ENCODE results near the gene EMID1.
"Not testable (repeated sequence)": the region's sequence is repeated elsewhere in the genome, so short reads cannot be mapped to it uniquely, and the experiment has no call there.

Gene EMID1

DNA sequence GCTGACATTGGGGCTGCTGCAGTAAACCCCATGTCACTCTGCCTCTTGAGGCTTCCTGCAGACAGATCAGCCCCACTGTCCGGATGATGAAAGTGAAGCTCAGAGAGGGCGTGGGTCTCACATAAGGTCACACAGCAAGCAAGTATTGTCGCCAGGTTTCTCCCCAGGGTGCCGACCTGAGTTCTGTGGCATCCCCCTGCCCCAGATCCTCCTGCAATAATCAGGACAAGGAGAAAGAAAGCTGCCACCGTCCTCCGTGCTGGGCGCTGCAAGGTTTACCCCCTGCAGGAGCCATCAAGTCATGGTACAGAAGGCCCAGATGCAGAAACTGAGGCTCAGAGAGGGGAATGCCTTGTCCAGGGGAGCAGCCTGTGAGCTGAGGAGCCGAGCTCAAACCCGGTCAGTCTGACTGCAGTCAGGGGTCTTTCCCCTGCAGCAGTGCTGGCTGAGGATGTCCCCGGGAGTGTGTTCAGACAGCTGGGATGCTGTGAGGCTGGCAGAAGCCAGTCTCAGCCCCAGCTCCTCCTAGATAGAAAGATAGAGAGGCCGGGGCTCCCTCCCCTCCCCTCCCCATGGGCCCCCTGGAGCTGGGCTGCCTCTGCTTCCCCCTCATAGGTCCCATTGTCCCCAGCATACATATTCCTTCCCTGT lies 13.2 kb downstream of the EMID1 start:
- H3K27me3 ChIP-seq (ENCODE audit: control insufficient read depth, insufficient read depth, low read length): no peaks in the 10 kb centered on the region
- H3K4me3 ChIP-seq (ENCODE audit: low read length): no peak overlapping the region
- H3K36me3 ChIP-seq (ENCODE audit: control insufficient read depth, insufficient read depth, low read length): no peaks in the 10 kb centered on the region
- no peaks in the 10 kb centered on the region for H3K9me3 ChIP-seq (ENCODE audit: control insufficient read depth, insufficient read depth, low read length)
- no peak overlapping the region for H3K27ac ChIP-seq (ENCODE audit: low read length)
- no CpG with 5 or more reads among the region's 11 CpGs for WGBS (ENCODE audit: insufficient coverage, insufficient read length)
- H3K4me1 ChIP-seq (ENCODE audit: control insufficient read depth, insufficient read depth, low read length): peaks cover 4% of the 10 kb centered on the region
- no peak for DNase-seq (ENCODE audit: low read depth, low spot score)

GRCh38 chr22:29219409-29219782 lies 13.7 kb downstream of the EMID1 start:
- no CpG with 5 or more reads among the region's 2 CpGs for WGBS (ENCODE audit: insufficient coverage, insufficient read length)
- H3K4me3 ChIP-seq (ENCODE audit: low read length); H3K27ac ChIP-seq (ENCODE audit: low read length); H3K36me3 ChIP-seq (ENCODE audit: control insufficient read depth, insufficient read depth, low read length); DNase-seq (ENCODE audit: low read depth, low spot score); H3K4me1 ChIP-seq (ENCODE audit: control insufficient read depth, insufficient read depth, low read length); H3K27me3 ChIP-seq (ENCODE audit: control insufficient read depth, insufficient read depth, low read length); H3K9me3 ChIP-seq (ENCODE audit: control insufficient read depth, insufficient read depth, low read length): not testable (repeated sequence)

DNA sequence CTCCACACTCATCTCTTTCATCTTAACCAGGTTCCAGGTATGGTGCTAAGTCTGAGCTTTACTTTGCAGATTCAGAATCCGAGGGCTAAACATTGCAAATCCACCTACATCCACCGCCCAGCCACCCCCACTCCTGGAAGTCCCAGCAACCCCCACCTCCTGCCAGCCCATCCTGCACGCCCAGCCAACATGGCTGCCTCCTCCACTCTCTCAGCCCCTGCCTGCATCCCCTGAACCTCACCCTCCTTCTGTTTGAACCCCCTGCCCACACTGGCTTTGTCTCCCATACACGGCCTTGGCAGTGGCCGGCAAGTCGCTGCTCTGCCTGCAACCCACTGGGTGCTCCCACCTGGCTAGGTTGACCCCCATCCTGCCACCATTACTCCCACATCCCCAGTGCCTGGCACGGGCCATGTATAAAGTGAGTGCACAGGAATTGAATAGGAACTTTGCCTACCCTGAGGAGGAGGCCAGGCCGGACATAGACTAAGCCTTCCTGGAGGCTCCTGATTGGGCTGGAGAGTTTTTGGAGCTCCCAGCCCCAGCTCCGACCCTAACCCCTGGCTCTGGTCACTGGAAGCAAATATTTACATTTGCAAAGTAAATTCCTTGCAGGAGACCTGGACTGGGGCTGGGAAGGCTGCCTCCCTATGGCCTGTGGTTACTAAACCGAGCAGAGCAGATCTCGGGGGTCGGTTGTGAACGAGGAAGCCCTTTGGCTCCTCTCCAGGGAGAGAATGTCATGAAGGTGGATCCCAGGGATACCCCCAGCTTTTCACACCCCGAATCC lies 14.4 kb downstream of the EMID1 start:
- no peak overlapping the region for H3K27ac ChIP-seq (ENCODE audit: low read length)

GRCh38 chr22:29224121-29224858 lies 18.6 kb downstream of the EMID1 start:
- H3K4me3 ChIP-seq (ENCODE audit: low read length): no peak overlapping the region
- no peaks in the 10 kb centered on the region for H3K27me3 ChIP-seq (ENCODE audit: control insufficient read depth, insufficient read depth, low read length)
- H3K36me3 ChIP-seq (ENCODE audit: control insufficient read depth, insufficient read depth, low read length): no peaks in the 10 kb centered on the region
- H3K4me1 ChIP-seq (ENCODE audit: control insufficient read depth, insufficient read depth, low read length): peaks cover 2% of the 10 kb centered on the region
- no peak for DNase-seq (ENCODE audit: low read depth, low spot score)
- H3K9me3 ChIP-seq (ENCODE audit: control insufficient read depth, insufficient read depth, low read length): no peaks in the 10 kb centered on the region
- H3K27ac ChIP-seq (ENCODE audit: low read length): no peak overlapping the region
- WGBS (ENCODE audit: insufficient coverage, insufficient read length): no CpG with 5 or more reads among the region's 19 CpGs

More for the DNA sequence above, 14.4 kb downstream of the EMID1 start:
- Histone ChIP-seq H3K36me3 (ENCODE audit: control insufficient read depth, insufficient read depth, low read length) (no peaks in the 10 kb centered on the region), H3K27me3 (ENCODE audit: control insufficient read depth, insufficient read depth, low read length) (no peaks in the 10 kb centered on the region), H3K4me3 (ENCODE audit: low read length) (no peak overlapping the region), H3K9me3 (ENCODE audit: control insufficient read depth, insufficient read depth, low read length) (no peaks in the 10 kb centered on the region), H3K4me1 (ENCODE audit: control insufficient read depth, insufficient read depth, low read length) (peaks cover 2% of the 10 kb centered on the region)
- DNase-seq (ENCODE audit: low read depth, low spot score): no peak
- no CpG with 5 or more reads among the region's 14 CpGs for WGBS (ENCODE audit: insufficient coverage, insufficient read length)

GRCh38 chr22:29224859-29225410 lies 19.2 kb downstream of the EMID1 start:
- no peaks in the 10 kb centered on the region for H3K9me3 ChIP-seq (ENCODE audit: control insufficient read depth, insufficient read depth, low read length)
- no peaks in the 10 kb centered on the region for H3K36me3 ChIP-seq (ENCODE audit: control insufficient read depth, insufficient read depth, low read length)
- peaks cover 1% of the 10 kb centered on the region for H3K4me1 ChIP-seq (ENCODE audit: control insufficient read depth, insufficient read depth, low read length)
- H3K27me3 ChIP-seq (ENCODE audit: control insufficient read depth, insufficient read depth, low read length): no peaks in the 10 kb centered on the region
- DNase-seq (ENCODE audit: low read depth, low spot score): no peak
- no peak overlapping the region; the same call in 1 of the 2 replicates for H3K4me3 ChIP-seq (ENCODE audit: low read length)
- no peak overlapping the region for H3K27ac ChIP-seq (ENCODE audit: low read length)
- WGBS (ENCODE audit: insufficient coverage, insufficient read length): no CpG with 5 or more reads among the region's 7 CpGs

DNA sequence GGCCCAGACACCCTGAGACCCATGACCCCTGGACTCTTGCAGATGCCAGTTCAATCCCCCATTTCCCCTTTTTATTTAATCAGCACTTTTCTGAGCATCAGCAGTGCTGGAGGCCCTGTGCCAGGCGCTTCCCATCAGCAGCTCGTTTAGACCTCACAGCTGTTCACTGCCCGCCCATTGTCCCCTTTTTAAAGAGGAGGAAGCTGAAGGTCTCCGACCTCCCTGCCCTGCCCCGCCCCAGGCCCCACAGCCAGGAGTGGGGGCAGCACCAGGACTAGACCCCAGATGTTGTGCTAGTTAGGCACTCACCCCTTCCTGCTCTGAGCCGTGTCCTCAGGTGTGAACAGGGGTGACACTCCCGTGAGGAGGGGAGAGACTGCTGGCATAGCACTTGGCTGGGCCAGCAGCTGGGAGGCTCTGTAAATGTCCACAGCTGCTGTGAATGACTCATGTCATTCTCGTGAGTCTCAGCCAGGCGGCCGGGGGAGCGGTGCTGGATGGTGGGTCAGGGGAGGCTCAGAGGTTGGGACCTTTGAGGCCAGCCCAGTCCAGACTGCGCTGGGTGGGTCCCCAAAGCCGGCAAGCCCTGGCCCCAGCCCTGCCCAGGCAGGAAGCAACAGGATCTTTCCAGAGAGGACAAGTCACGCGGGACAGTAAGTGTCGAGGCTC lies 19.9 kb downstream of the EMID1 start:
- no peaks in the 10 kb centered on the region for H3K9me3 ChIP-seq (ENCODE audit: control insufficient read depth, insufficient read depth, low read length)
- no peak for DNase-seq (ENCODE audit: low read depth, low spot score)
- no peaks in the 10 kb centered on the region for H3K36me3 ChIP-seq (ENCODE audit: control insufficient read depth, insufficient read depth, low read length)
- no CpG with 5 or more reads among the region's 16 CpGs for WGBS (ENCODE audit: insufficient coverage, insufficient read length)
- no peaks in the 10 kb centered on the region for H3K27me3 ChIP-seq (ENCODE audit: control insufficient read depth, insufficient read depth, low read length)
- no peak overlapping the region for H3K4me3 ChIP-seq (ENCODE audit: low read length)
- H3K4me1 ChIP-seq (ENCODE audit: control insufficient read depth, insufficient read depth, low read length): no peaks in the 10 kb centered on the region
- no peak overlapping the region for H3K27ac ChIP-seq (ENCODE audit: low read length)

DNA sequence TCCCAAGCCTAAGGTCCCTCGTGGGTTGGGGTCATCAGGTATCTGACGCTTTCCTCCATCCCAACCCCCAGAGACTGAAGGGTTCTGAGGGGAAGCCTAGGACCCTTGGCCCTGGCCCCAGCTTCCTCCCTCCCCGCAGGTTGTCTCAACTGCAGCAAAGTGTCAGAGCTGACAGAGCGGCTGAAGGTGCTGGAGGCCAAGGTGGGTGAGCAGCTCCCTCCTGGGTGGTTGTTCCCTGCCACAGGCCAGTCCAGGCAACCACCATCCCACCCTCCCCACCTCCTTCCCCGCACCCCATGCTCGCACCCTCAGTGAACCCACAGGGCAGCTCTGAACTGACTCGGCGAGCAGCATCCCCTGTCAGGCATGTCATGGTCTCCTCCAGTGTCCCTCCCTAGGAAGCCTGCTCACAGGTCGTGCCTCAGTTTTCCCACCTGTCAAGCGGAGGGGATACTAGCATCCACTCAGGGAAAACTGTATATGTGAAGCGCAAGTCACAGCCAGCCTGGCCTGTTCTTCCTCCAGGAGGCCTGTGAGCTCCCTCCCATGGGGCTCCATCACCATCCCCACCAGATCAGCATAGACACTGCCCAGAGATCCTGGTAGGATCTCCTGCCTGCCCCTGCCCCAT lies 20.8 kb downstream of the EMID1 start:
- Histone ChIP-seq H3K27me3 (ENCODE audit: control insufficient read depth, insufficient read depth, low read length) (no peaks in the 10 kb centered on the region), H3K4me3 (ENCODE audit: low read length) (no peak overlapping the region), H3K9me3 (ENCODE audit: control insufficient read depth, insufficient read depth, low read length) (no peaks in the 10 kb centered on the region), H3K27ac (ENCODE audit: low read length) (no peak overlapping the region), H3K4me1 (ENCODE audit: control insufficient read depth, insufficient read depth, low read length) (no peaks in the 10 kb centered on the region), H3K36me3 (ENCODE audit: control insufficient read depth, insufficient read depth, low read length) (no peaks in the 10 kb centered on the region)
- DNase-seq (ENCODE audit: low read depth, low spot score): no peak
- no CpG with 5 or more reads among the region's 11 CpGs for WGBS (ENCODE audit: insufficient coverage, insufficient read length)

- WGBS (ENCODE audit: insufficient coverage, insufficient read length): no CpG with 5 or more reads among the region's 19 CpGs
- Histone ChIP-seq H3K4me3 (ENCODE audit: low read length) (no peak overlapping the region), H3K36me3 (ENCODE audit: control insufficient read depth, insufficient read depth, low read length) (no peaks in the 10 kb centered on the region), H3K4me1 (ENCODE audit: control insufficient read depth, insufficient read depth, low read length) (no peaks in the 10 kb centered on the region), H3K27ac (ENCODE audit: low read length) (no peak overlapping the region), H3K9me3 (ENCODE audit: control insufficient read depth, insufficient read depth, low read length) (no peaks in the 10 kb centered on the region), H3K27me3 (ENCODE audit: control insufficient read depth, insufficient read depth, low read length) (no peaks in the 10 kb centered on the region)
- DNase-seq (ENCODE audit: low read depth, low spot score): no peak
These were observed 25.5 kb downstream of the EMID1 start for GRCh38 chr22:29230972-29231875.

Measured in iPS DF 6.9 (cell line).